ENCODE measurements around the gene UACA.

DNA sequence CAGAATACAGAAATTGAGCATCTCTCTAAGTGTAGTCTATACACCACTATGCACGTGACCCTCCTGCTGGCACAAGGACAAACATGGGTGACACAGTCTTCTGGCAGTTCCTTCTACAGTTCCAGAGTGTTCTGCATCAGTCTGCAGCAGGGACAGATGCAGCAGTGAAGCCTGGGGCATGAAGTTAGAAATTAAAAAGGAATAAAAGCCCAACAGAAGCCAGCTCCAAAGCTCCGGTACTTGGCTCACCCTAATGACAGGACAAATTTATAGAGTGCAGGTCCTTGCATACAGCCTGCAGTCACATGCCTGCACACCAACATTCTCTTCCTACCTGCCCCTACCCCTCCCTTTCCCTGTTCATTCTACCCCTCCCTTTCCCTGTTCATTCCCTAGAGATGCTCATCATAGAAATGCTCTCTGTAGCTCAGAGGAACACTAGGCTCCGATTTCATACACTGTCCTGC is 15.0 kb downstream of the UACA start:
- TF ChIP-seq EZH2 (IDR thresholded peaks at IDR 0.05; ENCODE audit: borderline replicate concordance), result no peak
- TF ChIP-seq, protein P1, sequence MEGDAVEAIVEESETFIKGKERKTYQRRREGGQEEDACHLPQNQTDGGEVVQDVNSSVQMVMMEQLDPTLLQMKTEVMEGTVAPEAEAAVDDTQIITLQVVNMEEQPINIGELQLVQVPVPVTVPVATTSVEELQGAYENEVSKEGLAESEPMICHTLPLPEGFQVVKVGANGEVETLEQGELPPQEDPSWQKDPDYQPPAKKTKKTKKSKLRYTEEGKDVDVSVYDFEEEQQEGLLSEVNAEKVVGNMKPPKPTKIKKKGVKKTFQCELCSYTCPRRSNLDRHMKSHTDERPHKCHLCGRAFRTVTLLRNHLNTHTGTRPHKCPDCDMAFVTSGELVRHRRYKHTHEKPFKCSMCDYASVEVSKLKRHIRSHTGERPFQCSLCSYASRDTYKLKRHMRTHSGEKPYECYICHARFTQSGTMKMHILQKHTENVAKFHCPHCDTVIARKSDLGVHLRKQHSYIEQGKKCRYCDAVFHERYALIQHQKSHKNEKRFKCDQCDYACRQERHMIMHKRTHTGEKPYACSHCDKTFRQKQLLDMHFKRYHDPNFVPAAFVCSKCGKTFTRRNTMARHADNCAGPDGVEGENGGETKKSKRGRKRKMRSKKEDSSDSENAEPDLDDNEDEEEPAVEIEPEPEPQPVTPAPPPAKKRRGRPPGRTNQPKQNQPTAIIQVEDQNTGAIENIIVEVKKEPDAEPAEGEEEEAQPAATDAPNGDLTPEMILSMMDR (IDR thresholded peaks at IDR 0.05; ENCODE audit: poor library complexity), result no peak

Measured in hepatocyte (in vitro differentiated cells).